Measurements from ENCODE around the gene SPON2. TPM values are rescaled to one million over a fixed set of nuclear protein-coding genes. Genes with fewer than 3 reads are reported as not detected.
A peak's percentile ranks its signal among the peaks of the same experiment; 100 is the strongest.
"Not testable (repeated sequence)": the region's sequence is repeated elsewhere in the genome, so short reads cannot be mapped to it uniquely, and the experiment has no call there.

Gene SPON2
- total RNA-seq, 1 donor from 2014 or later, result 13.9 TPM

DNA sequence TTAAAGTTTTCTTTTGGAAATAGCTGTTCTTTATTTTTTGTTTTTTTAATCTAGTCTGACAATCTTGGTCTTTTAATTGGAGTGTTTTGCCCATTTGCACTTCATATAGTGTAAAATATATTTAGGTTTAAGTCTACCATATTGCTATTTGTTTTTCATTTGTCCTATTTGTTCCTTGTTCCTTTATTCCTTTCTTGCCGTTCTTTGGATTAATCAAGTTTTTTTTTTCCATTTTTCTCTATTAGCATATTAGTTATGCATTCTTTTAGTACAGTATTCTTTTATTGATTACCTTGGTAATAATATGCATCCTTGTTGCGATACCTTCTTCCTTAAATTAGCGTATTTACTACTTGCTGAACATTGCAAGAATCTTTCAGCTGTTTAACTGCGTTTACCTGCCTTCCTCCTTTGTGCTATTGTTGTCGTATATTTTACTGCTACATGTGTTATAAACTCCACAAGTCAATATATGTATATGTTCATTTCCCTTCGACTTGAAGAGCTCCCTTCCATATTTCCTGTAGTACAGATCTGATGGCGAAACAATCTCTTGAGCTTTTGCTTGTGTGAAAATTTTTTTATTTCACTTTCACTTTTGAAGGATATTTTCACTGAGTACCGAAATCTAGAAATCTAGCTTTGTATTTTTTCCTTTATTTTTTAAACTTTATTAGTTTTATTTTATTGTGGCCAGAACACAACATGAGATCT lies 35.2 kb downstream of the SPON2 start:
- no peak for DNase-seq
- Histone ChIP-seq H3K9me3 (replicated peaks) (no peaks in the 10 kb centered on the region), H3K36me3 (no peaks in the 10 kb centered on the region), H3K27me3 (ENCODE audit: low read depth) (peaks cover 37% of the 10 kb centered on the region), H3K4me3 (peak overlapping the region; percentile 27), H3K4me1 (no peaks in the 10 kb centered on the region), H3K27ac (replicated peaks) (no peak overlapping the region)
- TF ChIP-seq, protein P1, sequence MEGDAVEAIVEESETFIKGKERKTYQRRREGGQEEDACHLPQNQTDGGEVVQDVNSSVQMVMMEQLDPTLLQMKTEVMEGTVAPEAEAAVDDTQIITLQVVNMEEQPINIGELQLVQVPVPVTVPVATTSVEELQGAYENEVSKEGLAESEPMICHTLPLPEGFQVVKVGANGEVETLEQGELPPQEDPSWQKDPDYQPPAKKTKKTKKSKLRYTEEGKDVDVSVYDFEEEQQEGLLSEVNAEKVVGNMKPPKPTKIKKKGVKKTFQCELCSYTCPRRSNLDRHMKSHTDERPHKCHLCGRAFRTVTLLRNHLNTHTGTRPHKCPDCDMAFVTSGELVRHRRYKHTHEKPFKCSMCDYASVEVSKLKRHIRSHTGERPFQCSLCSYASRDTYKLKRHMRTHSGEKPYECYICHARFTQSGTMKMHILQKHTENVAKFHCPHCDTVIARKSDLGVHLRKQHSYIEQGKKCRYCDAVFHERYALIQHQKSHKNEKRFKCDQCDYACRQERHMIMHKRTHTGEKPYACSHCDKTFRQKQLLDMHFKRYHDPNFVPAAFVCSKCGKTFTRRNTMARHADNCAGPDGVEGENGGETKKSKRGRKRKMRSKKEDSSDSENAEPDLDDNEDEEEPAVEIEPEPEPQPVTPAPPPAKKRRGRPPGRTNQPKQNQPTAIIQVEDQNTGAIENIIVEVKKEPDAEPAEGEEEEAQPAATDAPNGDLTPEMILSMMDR (IDR thresholded peaks at IDR 0.05; ENCODE audit: borderline replicate concordance), result no peak
- intact Hi-C loops (cut with micrococcal nuclease), result loop anchor here (10.0 kb wide), 1 partner anchor 128 kb away; no protein-coding TSS in a partner anchor

DNA sequence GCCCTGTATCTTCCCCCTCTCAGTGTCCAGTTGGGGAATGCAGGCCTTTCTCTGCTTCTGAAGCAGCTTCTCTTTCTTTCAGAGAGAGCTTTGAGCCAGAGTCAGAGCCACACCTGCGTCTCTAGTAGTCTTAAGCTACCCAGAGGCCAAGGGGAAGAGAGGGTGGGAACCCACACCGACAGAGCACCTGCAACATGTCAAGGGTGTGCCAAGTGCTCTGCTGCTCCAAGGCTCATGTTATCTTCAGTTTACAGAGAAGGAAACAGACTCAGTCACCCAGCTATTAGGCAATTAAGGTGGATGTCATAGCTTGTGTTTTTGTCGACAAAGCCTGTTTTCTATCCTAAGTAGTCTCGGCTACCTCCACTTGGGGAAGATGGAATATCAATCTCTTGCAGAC lies 36.3 kb downstream of the SPON2 start:
- Histone ChIP-seq H3K36me3 (no peaks in the 10 kb centered on the region), H3K27me3 (ENCODE audit: low read depth) (peaks cover 33% of the 10 kb centered on the region), H3K27ac (replicated peaks) (no peak overlapping the region), H3K4me3 (no peak overlapping the region), H3K9me3 (replicated peaks) (no peaks in the 10 kb centered on the region), H3K4me1 (no peaks in the 10 kb centered on the region)
- TF ChIP-seq, protein P1 (IDR thresholded peaks at IDR 0.05; ENCODE audit: borderline replicate concordance), result no peak
- no peak for DNase-seq
- intact Hi-C loops (cut with micrococcal nuclease), result loop anchor here (10.0 kb wide), 1 partner anchor 129 kb away; no protein-coding TSS in a partner anchor

DNA sequence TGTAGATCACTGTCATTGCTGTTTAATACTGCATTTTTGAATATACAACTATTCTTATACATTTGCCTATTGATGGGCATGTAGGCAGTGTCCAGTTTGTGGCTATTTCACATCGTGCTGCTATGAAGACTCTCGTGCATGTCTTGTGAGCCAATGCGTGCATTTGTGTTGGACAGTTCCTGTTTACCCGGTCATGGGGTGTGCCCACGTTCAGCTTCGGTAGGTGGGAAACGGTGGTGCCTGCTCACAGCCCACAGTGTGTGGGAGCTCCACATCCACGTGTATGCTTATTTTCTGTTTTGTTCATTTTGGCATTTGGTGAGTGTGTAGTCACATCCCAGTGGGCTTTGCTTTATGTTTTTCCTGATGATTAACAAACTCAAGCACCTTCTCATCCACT lies 39.4 kb downstream of the SPON2 start:
- intact Hi-C loops (cut with micrococcal nuclease), result loop anchor here (10.0 kb wide), 1 partner anchor 132 kb away; no protein-coding TSS in a partner anchor
- no peak for DNase-seq
- Histone ChIP-seq H3K4me3 (no peak overlapping the region), H3K27me3 (ENCODE audit: low read depth) (peaks cover 8% of the 10 kb centered on the region), H3K4me1 (peaks cover 6% of the 10 kb centered on the region), H3K36me3 (no peaks in the 10 kb centered on the region), H3K9me3 (replicated peaks) (no peaks in the 10 kb centered on the region), H3K27ac (replicated peaks) (no peak overlapping the region)
- TF ChIP-seq, protein P1 (IDR thresholded peaks at IDR 0.05; ENCODE audit: borderline replicate concordance), result no peak

DNA sequence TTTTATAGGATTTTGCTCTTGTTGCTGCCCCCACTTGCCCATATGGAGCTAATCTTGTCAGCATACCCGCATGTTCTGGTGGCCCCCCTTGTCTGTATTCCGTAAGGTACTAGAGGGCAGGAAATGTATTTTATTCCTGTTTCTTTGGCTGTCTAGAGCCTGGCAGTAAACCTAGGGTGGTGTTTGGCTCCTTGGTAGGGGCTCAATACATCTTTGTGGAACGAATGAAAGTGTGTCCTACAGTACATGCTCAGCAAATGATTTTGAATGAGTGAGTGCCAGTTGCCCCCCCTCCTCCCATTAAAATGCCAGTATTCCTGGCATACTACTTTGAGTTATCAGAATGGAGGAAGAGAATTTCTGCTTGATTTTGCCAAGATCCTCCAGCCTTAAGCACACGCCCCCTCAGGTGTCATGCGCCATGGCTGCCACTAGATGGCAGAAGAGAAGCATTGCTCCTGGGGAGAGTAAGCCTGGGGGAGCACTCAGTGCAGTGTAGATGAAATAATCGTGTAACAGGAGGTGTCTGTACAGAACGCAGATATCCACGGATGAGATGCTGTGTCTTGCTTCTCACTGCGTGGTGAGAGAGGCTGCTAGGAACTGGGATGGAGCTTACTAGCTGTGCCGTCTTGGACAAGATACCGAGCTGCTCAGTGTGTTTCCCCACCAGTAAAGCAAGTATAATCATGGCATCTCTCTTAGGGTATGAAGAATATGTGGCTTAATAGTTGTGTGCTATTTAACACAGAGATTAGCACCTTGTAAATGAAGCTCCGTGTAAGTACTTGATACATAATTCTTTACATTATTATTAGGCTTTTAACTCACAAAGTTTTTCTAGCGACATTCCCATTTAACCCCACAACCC lies 41.8 kb downstream of the SPON2 start:
- H3K4me1 ChIP-seq, result peaks cover 6% of the 10 kb centered on the region
- DNase-seq, result peak; percentile 44
- intact Hi-C loops (cut with micrococcal nuclease), result loop anchor here (10.0 kb wide), 1 partner anchor 134 kb away; no protein-coding TSS in a partner anchor
- no peak overlapping the region for H3K27ac ChIP-seq (replicated peaks)
- H3K9me3 ChIP-seq (replicated peaks), result no peaks in the 10 kb centered on the region
- H3K27me3 ChIP-seq (ENCODE audit: low read depth), result peaks cover 21% of the 10 kb centered on the region
- H3K36me3 ChIP-seq, result no peaks in the 10 kb centered on the region
- TF ChIP-seq, protein P1 (IDR thresholded peaks at IDR 0.05; ENCODE audit: borderline replicate concordance), result peak; percentile 99
- no peak overlapping the region for H3K4me3 ChIP-seq

DNA sequence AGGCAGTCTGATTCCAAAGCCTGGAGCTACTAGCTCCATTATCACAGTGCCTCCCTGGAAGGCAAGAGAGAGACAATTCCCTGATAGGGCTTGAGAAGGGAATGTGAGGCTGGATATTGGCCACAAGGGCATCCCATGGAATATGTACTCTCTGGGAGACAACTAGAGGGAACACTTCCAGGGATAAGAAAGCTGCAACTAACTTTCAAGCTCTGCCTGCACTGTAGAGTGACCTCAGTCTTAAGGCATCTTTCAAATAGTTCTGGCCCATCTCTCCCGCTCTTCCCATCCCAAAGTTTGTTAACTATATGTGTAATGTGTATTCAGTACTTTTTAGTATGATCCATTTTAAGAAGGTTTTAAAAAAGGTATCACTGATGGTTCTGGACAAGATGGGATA lies 45.9 kb downstream of the SPON2 start:
- H3K9me3 ChIP-seq (replicated peaks), result no peaks in the 10 kb centered on the region
- no peaks in the 10 kb centered on the region for H3K36me3 ChIP-seq
- peaks cover 33% of the 10 kb centered on the region for H3K27me3 ChIP-seq (ENCODE audit: low read depth)
- no peak overlapping the region for H3K27ac ChIP-seq (replicated peaks)
- H3K4me1 ChIP-seq, result peaks cover 6% of the 10 kb centered on the region
- TF ChIP-seq, protein P1 (IDR thresholded peaks at IDR 0.05; ENCODE audit: borderline replicate concordance), result no peak
- DNase-seq, result no peak
- intact Hi-C loops (cut with micrococcal nuclease), result no loop called here
- H3K4me3 ChIP-seq, result no peak overlapping the region

DNA sequence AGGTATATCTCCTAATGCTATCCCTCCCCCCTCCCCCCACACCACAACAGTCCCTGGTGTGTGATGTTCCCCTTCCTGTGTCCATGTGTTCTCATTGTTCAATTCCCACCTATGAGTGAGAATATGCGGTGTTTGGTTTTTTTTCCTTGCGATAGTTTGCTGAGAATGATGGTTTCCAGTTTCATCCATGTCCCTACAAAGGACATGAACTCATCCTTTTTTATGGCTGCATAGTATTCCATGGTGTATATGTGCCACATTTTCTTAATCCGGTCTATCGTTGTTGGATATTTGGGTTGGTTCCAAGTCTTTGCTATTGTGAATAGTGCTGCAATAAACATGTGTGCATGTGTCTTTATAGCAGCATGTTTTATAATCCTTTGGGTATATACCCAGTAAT lies 46.9 kb downstream of the SPON2 start:
- H3K4me1 ChIP-seq; H3K36me3 ChIP-seq; H3K9me3 ChIP-seq (replicated peaks); H3K4me3 ChIP-seq; H3K27ac ChIP-seq (replicated peaks); intact Hi-C loops (cut with micrococcal nuclease); DNase-seq: not testable (repeated sequence)
- peaks cover 33% of the 10 kb centered on the region for H3K27me3 ChIP-seq (ENCODE audit: low read depth)
